ENCODE results near the gene CRISPLD2.

DNA sequence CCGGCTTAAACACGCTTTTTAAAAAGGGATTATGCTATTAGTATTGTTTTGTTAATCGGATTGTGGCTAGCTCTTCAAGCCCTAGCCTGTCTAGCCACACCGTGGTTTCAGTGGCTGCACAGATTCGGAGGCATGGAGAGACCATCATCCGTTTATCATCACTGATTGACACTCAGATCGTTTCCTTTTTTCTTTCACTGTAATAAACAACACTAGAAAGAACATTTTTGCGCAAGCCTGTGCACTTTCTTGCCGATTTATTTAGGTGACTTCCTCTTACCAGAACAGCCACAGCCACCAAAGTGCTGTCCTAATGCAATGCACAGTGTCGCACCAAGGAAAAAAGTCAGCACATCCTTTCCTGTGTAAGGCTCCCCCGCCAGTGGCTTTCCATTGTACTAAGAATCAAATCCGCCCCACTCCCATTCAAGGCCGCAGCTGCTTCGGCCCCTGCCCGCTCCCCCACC is 78.2 kb downstream of the CRISPLD2 start:
- TF ChIP-seq CTCF (IDR thresholded peaks at IDR 0.05) = no peak
- TF ChIP-seq POLR2A (IDR thresholded peaks at IDR 0.05) = no peak
